Measurements from ENCODE around the gene COL12A1. TPM values are rescaled to one million over a fixed set of nuclear protein-coding genes. Genes with fewer than 3 reads are reported as not detected.

COL12A1 gene
- total and polyA plus RNA-seq, 10 of the 15 experiments (the other 5 are each of a cell fraction or from before 2014, with no cell fraction given) = under 0.01 to 0.69 (median 0.11) TPM; not detected in 6

DNA sequence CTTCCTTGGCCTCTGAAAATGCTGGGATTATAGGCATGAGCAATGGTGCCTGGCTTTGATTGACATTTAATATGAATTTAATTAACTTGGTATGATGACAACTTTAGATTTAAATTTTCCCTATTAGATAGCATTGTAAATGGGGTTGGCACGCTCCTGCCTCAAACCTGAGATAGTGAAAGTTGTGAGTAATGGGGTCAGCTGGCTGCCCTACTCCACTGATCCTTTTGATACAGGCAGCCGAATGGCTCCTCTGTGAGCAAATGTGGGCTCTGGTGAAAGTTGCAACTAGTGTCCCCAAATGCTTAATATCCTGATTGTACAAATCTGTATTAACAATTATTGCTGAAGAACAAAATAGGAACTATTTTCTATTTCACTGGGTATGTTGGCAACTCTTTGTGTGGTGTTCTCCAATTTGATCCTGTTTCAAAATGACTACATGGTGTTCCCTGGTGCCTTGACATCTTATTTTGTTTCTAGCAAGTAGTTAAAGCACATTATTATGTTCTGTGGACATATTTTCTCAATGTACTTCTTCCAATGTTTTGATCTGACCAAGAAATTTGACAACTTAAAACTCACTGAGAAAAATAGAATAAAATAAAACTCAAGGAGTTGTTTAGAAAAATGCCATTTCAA lies 97.4 kb downstream of the COL12A1 start (continued):
- TF ChIP-seq STAT1 (conservative IDR thresholded peaks at IDR 0.05) (no peak), ESRRA (IDR thresholded peaks at IDR 0.05; ENCODE audit: low read length) (no peak), POLR2AphosphoS5 (IDR thresholded peaks at IDR 0.05; ENCODE audit: low read length) (no peak), CEBPB (IDR thresholded peaks at IDR 0.05; ENCODE audit: borderline replicate concordance in 1 of 2, low read depth in 2 of 2, low read length in 2 of 2) (no peak)
- TF ChIP-seq, protein P1, sequence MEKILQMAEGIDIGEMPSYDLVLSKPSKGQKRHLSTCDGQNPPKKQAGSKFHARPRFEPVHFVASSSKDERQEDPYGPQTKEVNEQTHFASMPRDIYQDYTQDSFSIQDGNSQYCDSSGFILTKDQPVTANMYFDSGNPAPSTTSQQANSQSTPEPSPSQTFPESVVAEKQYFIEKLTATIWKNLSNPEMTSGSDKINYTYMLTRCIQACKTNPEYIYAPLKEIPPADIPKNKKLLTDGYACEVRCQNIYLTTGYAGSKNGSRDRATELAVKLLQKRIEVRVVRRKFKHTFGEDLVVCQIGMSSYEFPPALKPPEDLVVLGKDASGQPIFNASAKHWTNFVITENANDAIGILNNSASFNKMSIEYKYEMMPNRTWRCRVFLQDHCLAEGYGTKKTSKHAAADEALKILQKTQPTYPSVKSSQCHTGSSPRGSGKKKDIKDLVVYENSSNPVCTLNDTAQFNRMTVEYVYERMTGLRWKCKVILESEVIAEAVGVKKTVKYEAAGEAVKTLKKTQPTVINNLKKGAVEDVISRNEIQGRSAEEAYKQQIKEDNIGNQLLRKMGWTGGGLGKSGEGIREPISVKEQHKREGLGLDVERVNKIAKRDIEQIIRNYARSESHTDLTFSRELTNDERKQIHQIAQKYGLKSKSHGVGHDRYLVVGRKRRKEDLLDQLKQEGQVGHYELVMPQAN (conservative IDR thresholded peaks at IDR 0.05) = no peak

DNA sequence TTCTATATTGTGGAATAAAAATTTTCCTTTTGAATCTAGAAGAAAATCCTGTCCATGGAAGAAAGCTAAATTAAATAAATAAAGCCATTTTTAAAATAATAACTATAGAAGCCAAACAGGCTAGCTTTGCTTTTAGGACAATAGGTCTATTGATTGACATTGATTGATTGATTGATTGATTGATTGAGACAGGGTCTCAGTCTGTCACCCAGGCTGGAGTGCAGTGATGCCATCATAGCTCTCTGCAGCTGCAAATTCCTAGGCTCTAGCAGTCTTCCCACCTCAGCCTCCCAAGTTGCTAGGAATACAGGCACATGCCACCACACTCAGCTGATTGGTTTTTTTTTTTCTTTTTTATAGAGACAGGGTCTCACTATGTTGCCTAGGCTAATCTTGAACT lies 97.9 kb downstream of the COL12A1 start:
- CTCF ChIA-PET = no interaction called here
- no peaks in the 10 kb centered on the region for H3K9me3 ChIP-seq (replicated peaks; ENCODE audit: control insufficient read depth, insufficient read depth, low read length)
- no peak overlapping the region for H3K4me3 ChIP-seq
- H2AFZ ChIP-seq (ENCODE audit: control insufficient read depth, low read depth, low read length) = no peak overlapping the region
- H3K36me3 ChIP-seq (ENCODE audit: control insufficient read depth in 2 of 2, insufficient read depth in 2 of 2, low read length in 1 of 2) = no peaks in the 10 kb centered on the region
- no peak for FAIRE-seq
- no peak overlapping the region for H3K27ac ChIP-seq (ENCODE audit: control insufficient read depth, insufficient read depth)
- no peak for DNase-seq (ENCODE audit: low read depth, low spot score)
- in situ Hi-C loops (cut with MboI) = no loop called here
- H3K79me2 ChIP-seq (ENCODE audit: control insufficient read depth, insufficient read depth, low read length) = no peaks in the 10 kb centered on the region
- POLR2A ChIA-PET = no interaction called here
- ATAC-seq = no peak
- H4K20me1 ChIP-seq (ENCODE audit: control insufficient read depth, insufficient read depth) = no peaks in the 10 kb centered on the region
- H3K27me3 ChIP-seq (replicated peaks in 1 of 2; ENCODE audit: control insufficient read depth in 2 of 2, insufficient read depth in 2 of 2, low read length in 1 of 2) = no peaks in the 10 kb centered on the region
- H3K4me1 ChIP-seq (ENCODE audit: control insufficient read depth, insufficient read depth, low read length) = no peaks in the 10 kb centered on the region
- H3K9ac ChIP-seq (ENCODE audit: control insufficient read depth, insufficient read depth, low read length) = no peak overlapping the region
- intact Hi-C loops (cut with micrococcal nuclease; ENCODE audit: unreplicated experiment) = no loop called here
- RAD21 ChIA-PET (ENCODE audit: unreplicated experiment) = interaction anchor here (0.6 kb wide), 1 partner anchor 62 kb away, joined by 3 read pairs; no protein-coding TSS in a partner anchor
- SMC1A ChIA-PET (ENCODE audit: uncharacterized antibody, unreplicated experiment) = no interaction called here
- H3K4me2 ChIP-seq (ENCODE audit: control insufficient read depth, insufficient read depth) = no peak overlapping the region
- no TSS peak for BruUV-seq (replicated peaks)
- TF ChIP-seq, protein P2, sequence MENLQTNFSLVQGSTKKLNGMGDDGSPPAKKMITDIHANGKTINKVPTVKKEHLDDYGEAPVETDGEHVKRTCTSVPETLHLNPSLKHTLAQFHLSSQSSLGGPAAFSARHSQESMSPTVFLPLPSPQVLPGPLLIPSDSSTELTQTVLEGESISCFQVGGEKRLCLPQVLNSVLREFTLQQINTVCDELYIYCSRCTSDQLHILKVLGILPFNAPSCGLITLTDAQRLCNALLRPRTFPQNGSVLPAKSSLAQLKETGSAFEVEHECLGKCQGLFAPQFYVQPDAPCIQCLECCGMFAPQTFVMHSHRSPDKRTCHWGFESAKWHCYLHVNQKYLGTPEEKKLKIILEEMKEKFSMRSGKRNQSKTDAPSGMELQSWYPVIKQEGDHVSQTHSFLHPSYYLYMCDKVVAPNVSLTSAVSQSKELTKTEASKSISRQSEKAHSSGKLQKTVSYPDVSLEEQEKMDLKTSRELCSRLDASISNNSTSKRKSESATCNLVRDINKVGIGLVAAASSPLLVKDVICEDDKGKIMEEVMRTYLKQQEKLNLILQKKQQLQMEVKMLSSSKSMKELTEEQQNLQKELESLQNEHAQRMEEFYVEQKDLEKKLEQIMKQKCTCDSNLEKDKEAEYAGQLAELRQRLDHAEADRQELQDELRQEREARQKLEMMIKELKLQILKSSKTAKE (IDR thresholded peaks at IDR 0.05; ENCODE audit: low read depth, poor library complexity, severe bottlenecking) = no peak
- no peak for TF ChIP-seq ZSCAN29 (IDR thresholded peaks at IDR 0.05)
- TF ChIP-seq MXI1 (IDR thresholded peaks at IDR 0.05; ENCODE audit: low read depth, low read length) = no peak
- TF ChIP-seq BHLHE40 (IDR thresholded peaks at IDR 0.05; ENCODE audit: borderline replicate concordance in 1 of 2, low read depth in 2 of 2, low read length in 1 of 2) = no peak
